ENCODE data around the gene BEST2.

DNA sequence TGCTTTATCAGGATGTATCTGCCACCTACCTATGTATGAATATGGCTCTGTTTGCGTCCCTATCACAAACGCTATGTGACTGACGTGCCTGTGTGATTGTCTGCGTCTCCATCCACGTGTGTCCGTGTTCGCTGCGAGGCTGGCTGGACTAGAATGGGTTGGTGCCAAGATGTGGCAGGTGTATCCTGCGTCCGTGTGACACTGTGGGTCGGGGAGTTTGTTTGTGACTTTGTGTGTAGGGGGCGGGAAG is 30.5 kb downstream of the BEST2 start:
- TF ChIP-seq ISL1 (CRISPR knock-in tag; IDR thresholded peaks at IDR 0.05) (no peak), RARB (CRISPR knock-in tag; IDR thresholded peaks at IDR 0.05) (no peak), ZFP30 (CRISPR knock-in tag; IDR thresholded peaks at IDR 0.05) (no peak), ZC3H10 (CRISPR knock-in tag; IDR thresholded peaks at IDR 0.05) (no peak), ZFP3 (CRISPR knock-in tag; IDR thresholded peaks at IDR 0.05) (no peak), OSR1 (CRISPR knock-in tag; IDR thresholded peaks at IDR 0.05) (no peak), TOX (CRISPR knock-in tag; IDR thresholded peaks at IDR 0.05; ENCODE audit: borderline replicate concordance) (no peak), ZNF70 (CRISPR knock-in tag; IDR thresholded peaks at IDR 0.05) (no peak), ESRRG (CRISPR knock-in tag; IDR thresholded peaks at IDR 0.05) (no peak), CSDC2 (CRISPR knock-in tag; IDR thresholded peaks at IDR 0.05) (no peak)
- TF ChIP-seq, protein P1, sequence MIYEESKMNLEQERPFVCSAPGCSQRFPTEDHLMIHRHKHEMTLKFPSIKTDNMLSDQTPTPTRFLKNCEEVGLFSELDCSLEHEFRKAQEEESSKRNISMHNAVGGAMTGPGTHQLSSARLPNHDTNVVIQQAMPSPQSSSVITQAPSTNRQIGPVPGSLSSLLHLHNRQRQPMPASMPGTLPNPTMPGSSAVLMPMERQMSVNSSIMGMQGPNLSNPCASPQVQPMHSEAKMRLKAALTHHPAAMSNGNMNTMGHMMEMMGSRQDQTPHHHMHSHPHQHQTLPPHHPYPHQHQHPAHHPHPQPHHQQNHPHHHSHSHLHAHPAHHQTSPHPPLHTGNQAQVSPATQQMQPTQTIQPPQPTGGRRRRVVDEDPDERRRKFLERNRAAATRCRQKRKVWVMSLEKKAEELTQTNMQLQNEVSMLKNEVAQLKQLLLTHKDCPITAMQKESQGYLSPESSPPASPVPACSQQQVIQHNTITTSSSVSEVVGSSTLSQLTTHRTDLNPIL (CRISPR knock-in tag; IDR thresholded peaks at IDR 0.05; ENCODE audit: low read depth) = no peak
- TF ChIP-seq, protein P2, sequence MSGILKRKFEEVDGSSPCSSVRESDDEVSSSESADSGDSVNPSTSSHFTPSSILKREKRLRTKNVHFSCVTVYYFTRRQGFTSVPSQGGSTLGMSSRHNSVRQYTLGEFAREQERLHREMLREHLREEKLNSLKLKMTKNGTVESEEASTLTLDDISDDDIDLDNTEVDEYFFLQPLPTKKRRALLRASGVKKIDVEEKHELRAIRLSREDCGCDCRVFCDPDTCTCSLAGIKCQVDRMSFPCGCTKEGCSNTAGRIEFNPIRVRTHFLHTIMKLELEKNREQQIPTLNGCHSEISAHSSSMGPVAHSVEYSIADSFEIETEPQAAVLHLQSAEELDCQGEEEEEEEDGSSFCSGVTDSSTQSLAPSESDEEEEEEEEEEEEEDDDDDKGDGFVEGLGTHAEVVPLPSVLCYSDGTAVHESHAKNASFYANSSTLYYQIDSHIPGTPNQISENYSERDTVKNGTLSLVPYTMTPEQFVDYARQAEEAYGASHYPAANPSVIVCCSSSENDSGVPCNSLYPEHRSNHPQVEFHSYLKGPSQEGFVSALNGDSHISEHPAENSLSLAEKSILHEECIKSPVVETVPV (CRISPR knock-in tag; IDR thresholded peaks at IDR 0.05) = no peak
- TF ChIP-seq, protein P3, sequence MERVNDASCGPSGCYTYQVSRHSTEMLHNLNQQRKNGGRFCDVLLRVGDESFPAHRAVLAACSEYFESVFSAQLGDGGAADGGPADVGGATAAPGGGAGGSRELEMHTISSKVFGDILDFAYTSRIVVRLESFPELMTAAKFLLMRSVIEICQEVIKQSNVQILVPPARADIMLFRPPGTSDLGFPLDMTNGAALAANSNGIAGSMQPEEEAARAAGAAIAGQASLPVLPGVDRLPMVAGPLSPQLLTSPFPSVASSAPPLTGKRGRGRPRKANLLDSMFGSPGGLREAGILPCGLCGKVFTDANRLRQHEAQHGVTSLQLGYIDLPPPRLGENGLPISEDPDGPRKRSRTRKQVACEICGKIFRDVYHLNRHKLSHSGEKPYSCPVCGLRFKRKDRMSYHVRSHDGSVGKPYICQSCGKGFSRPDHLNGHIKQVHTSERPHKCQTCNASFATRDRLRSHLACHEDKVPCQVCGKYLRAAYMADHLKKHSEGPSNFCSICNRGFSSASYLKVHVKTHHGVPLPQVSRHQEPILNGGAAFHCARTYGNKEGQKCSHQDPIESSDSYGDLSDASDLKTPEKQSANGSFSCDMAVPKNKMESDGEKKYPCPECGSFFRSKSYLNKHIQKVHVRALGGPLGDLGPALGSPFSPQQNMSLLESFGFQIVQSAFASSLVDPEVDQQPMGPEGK (CRISPR knock-in tag; IDR thresholded peaks at IDR 0.05; ENCODE audit: borderline replicate concordance) = no peak
- TF ChIP-seq, protein P4, sequence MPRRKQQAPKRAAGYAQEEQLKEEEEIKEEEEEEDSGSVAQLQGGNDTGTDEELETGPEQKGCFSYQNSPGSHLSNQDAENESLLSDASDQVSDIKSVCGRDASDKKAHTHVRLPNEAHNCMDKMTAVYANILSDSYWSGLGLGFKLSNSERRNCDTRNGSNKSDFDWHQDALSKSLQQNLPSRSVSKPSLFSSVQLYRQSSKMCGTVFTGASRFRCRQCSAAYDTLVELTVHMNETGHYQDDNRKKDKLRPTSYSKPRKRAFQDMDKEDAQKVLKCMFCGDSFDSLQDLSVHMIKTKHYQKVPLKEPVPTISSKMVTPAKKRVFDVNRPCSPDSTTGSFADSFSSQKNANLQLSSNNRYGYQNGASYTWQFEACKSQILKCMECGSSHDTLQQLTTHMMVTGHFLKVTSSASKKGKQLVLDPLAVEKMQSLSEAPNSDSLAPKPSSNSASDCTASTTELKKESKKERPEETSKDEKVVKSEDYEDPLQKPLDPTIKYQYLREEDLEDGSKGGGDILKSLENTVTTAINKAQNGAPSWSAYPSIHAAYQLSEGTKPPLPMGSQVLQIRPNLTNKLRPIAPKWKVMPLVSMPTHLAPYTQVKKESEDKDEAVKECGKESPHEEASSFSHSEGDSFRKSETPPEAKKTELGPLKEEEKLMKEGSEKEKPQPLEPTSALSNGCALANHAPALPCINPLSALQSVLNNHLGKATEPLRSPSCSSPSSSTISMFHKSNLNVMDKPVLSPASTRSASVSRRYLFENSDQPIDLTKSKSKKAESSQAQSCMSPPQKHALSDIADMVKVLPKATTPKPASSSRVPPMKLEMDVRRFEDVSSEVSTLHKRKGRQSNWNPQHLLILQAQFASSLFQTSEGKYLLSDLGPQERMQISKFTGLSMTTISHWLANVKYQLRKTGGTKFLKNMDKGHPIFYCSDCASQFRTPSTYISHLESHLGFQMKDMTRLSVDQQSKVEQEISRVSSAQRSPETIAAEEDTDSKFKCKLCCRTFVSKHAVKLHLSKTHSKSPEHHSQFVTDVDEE (CRISPR knock-in tag; IDR thresholded peaks at IDR 0.05) = no peak
